ENCODE data around the gene CD209.

GRCh38 chr19:7739211-7739755 is 8.1 kb downstream of the CD209 start:
- TF ChIP-seq CTCF (IDR thresholded peaks at IDR 0.05) (no peak), TCF7L2 (IDR thresholded peaks at IDR 0.05; ENCODE audit: low read depth, low read length) (no peak), POLR2AphosphoS5 (IDR thresholded peaks at IDR 0.05; ENCODE audit: low read depth, low read length) (no peak)

Measured in Panc1 (cell line).